ENCODE data around the gene LRIT1. TPM values are rescaled to one million over a fixed set of nuclear protein-coding genes. Genes with fewer than 3 reads are reported as not detected.

The LRIT1 gene
- polyA plus RNA-seq, 1 of the 3 experiments (the other 2 are of a cell fraction) = not detected

DNA sequence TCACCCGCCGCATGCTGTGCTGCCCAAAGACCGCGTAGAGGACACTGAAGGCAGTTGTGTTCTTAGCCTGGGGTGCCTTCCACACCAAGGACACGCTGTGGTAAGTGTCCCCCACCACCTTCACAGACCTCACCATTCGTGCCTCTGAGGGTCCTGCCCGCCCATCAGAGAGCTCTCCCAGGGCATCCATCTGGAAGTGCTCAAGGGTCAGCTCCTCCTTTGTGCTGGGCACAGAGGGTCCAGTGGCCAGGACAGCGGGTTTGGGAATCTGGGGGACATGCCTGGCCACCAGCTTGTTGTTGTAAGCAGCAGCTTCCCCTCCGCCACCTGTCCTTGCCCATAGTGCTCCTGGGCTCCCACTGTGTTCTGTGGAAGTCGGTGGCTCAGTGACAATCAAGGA lies 9.0 kb downstream of the LRIT1 start:
- H3K4me3 ChIP-seq (ENCODE audit: low read depth in 2 of 2, low read length in 1 of 2) = no peak overlapping the region
- H3K27me3 ChIP-seq (ENCODE audit: insufficient read depth) = no peaks in the 10 kb centered on the region
- CTCF ChIA-PET = interaction anchor here (0.9 to 1.4 kb wide), 2 partner anchors 27 to 32 kb away, joined by 3 read pairs; no protein-coding TSS in a partner anchor
- no peak for TF ChIP-seq GATA2 (CRISPR knock-in tag; IDR thresholded peaks at IDR 0.05)
- TF ChIP-seq EP300 (IDR thresholded peaks at IDR 0.05; ENCODE audit: borderline replicate concordance in 1 of 2, low read depth in 1 of 2, low read length in 1 of 2) = no peak
- TF ChIP-seq NFIC (IDR thresholded peaks at IDR 0.05; ENCODE audit: borderline replicate concordance) = no peak
- no peak for TF ChIP-seq JUND (IDR thresholded peaks at IDR 0.05)
- TF ChIP-seq USF2 (IDR thresholded peaks at IDR 0.05; ENCODE audit: borderline replicate concordance, low read depth, low read length) = no peak
- no peaks in the 10 kb centered on the region for H3F3A ChIP-seq (replicated peaks; ENCODE audit: insufficient read depth)
- H3K79me2 ChIP-seq (ENCODE audit: insufficient read depth) = no peaks in the 10 kb centered on the region
- no peaks in the 10 kb centered on the region; a peak in 1 of 4 replicates for H3K4me1 ChIP-seq (ENCODE audit: control insufficient read depth in 1 of 2, insufficient read depth in 2 of 2, low read depth in 1 of 2, low read length in 1 of 2)
- H3K4me2 ChIP-seq = no peak overlapping the region
- no peaks in the 10 kb centered on the region for H3K9me3 ChIP-seq
- no peak overlapping the region for H2AFZ ChIP-seq (ENCODE audit: low read depth)
- no peaks in the 10 kb centered on the region for H3K9me2 ChIP-seq
- no peak overlapping the region for H3K9ac ChIP-seq
- H4K20me1 ChIP-seq (ENCODE audit: insufficient read depth) = no peaks in the 10 kb centered on the region
- POLR2A ChIA-PET = no interaction called here
- DNase-seq = no peak
- H3K36me3 ChIP-seq (replicated peaks in 1 of 2; ENCODE audit: control insufficient read depth in 1 of 2, insufficient read depth in 2 of 2, low read length in 1 of 2) = no peaks in the 10 kb centered on the region
- no peak overlapping the region for H3K27ac ChIP-seq (ENCODE audit: low read depth in 2 of 2, low read length in 1 of 2)
- 20% methylated on average over 1 of the region's 10 CpGs for WGBS (ENCODE audit: low lambda C conversion rate)

DNA sequence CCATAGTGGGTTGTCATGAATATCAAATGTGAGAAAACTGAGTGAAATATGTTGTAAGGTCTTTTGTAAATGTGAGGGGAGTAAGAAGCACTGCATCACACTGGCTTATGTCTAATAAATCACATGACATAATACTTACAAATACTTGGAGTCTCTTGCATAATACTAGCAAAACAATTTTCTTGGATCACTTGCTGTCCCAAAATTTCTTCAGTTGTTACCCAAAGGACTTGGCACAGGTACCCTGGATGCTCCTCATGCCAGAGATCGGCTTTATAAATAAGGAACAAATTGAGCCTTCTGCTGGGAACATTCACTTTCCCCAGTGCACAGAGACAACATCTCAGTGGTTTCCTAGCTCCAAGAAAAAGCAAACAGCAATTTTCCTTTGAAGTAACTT lies 11.0 kb downstream of the LRIT1 start:
- Histone ChIP-seq H3K79me2 (ENCODE audit: insufficient read depth) (no peaks in the 10 kb centered on the region), H3K27me3 (ENCODE audit: insufficient read depth) (no peaks in the 10 kb centered on the region), H3K36me3 (replicated peaks in 1 of 2; ENCODE audit: control insufficient read depth in 1 of 2, insufficient read depth in 2 of 2, low read length in 1 of 2) (no peaks in the 10 kb centered on the region), H3K4me2 (no peak overlapping the region), H3K27ac (ENCODE audit: low read depth in 2 of 2, low read length in 1 of 2) (no peak overlapping the region), H3K4me3 (ENCODE audit: low read depth in 2 of 2, low read length in 1 of 2) (no peak overlapping the region), H2AFZ (ENCODE audit: low read depth) (no peak overlapping the region), H3K9me3 (no peaks in the 10 kb centered on the region), H3K9me2 (no peaks in the 10 kb centered on the region), H3K9ac (no peak overlapping the region), H3F3A (replicated peaks; ENCODE audit: insufficient read depth) (no peaks in the 10 kb centered on the region), H4K20me1 (ENCODE audit: insufficient read depth) (no peaks in the 10 kb centered on the region), H3K4me1 (ENCODE audit: control insufficient read depth in 1 of 2, insufficient read depth in 2 of 2, low read depth in 1 of 2, low read length in 1 of 2) (no peaks in the 10 kb centered on the region; a peak in 1 of 4 replicates)
- ChIA-PET CTCF (no interaction called here), POLR2A (no interaction called here)
- no peak for DNase-seq
- no peak for TF ChIP-seq TAF1 (IDR thresholded peaks at IDR 0.05; ENCODE audit: borderline replicate concordance, low read depth, low read length)
- no peak for TF ChIP-seq GABPA (IDR thresholded peaks at IDR 0.05; ENCODE audit: low read depth)
- no peak for TF ChIP-seq CHD2 (IDR thresholded peaks at IDR 0.05; ENCODE audit: low read length, partially characterized antibody)
- no peak for TF ChIP-seq EZH2phosphoT487 (IDR thresholded peaks at IDR 0.05; ENCODE audit: borderline replicate concordance, low read depth)
- no peak for TF ChIP-seq EP300 (IDR thresholded peaks at IDR 0.05; ENCODE audit: borderline replicate concordance in 1 of 2, low read depth in 1 of 2, low read length in 1 of 2)
- WGBS (ENCODE audit: low lambda C conversion rate) = 10% methylated on average over 1 of the region's 1 CpG

DNA sequence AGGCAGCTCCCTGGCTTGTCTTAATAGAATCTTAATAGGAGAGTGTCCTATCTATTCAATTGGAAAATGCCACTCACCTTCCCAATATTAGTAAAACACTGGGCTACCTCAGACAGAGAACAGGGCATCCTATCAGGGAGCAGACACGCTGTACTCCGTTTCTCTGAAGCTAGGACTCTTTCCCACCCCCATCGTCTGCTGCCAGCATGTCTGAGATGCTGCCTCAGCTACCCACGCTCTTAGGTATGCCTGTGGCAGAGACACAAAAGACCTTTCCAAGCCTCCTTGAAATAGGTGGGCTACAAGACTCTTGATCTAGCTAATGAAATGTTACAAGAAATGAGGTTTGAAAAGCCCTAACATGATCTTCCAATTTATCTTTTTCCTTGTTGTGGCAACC lies 13.5 kb downstream of the LRIT1 start:
- no peak overlapping the region for H3K4me3 ChIP-seq (ENCODE audit: low read depth in 2 of 2, low read length in 1 of 2)
- H3F3A ChIP-seq (replicated peaks; ENCODE audit: insufficient read depth) = no peaks in the 10 kb centered on the region
- no peaks in the 10 kb centered on the region; a peak in 1 of 4 replicates for H3K4me1 ChIP-seq (ENCODE audit: control insufficient read depth in 1 of 2, insufficient read depth in 2 of 2, low read depth in 1 of 2, low read length in 1 of 2)
- no peak overlapping the region for H3K27ac ChIP-seq (ENCODE audit: low read depth in 2 of 2, low read length in 1 of 2)
- H3K9ac ChIP-seq = no peak overlapping the region
- 5% methylated on average over 2 of the region's 4 CpGs for WGBS (ENCODE audit: low lambda C conversion rate)
- H3K4me2 ChIP-seq = no peak overlapping the region
- H3K9me2 ChIP-seq = no peaks in the 10 kb centered on the region
- ChIA-PET POLR2A (no interaction called here), CTCF (interaction anchor here (1.2 to 1.6 kb wide), 2 partner anchors 23 to 79 kb away, joined by 4 read pairs; no protein-coding TSS in a partner anchor)
- H3K27me3 ChIP-seq (ENCODE audit: insufficient read depth) = no peaks in the 10 kb centered on the region
- H3K36me3 ChIP-seq (replicated peaks in 1 of 2; ENCODE audit: control insufficient read depth in 1 of 2, insufficient read depth in 2 of 2, low read length in 1 of 2) = no peaks in the 10 kb centered on the region
- DNase-seq = no peak
- no peaks in the 10 kb centered on the region for H3K9me3 ChIP-seq
- no peaks in the 10 kb centered on the region for H4K20me1 ChIP-seq (ENCODE audit: insufficient read depth)
- no peaks in the 10 kb centered on the region for H3K79me2 ChIP-seq (ENCODE audit: insufficient read depth)
- no peak overlapping the region for H2AFZ ChIP-seq (ENCODE audit: low read depth)
- TF ChIP-seq TEAD4 (IDR thresholded peaks at IDR 0.05; ENCODE audit: borderline replicate concordance, insufficient read depth) = no peak
- TF ChIP-seq RAD21 (IDR thresholded peaks at IDR 0.05; ENCODE audit: low read length) = no peak
- TF ChIP-seq USF2 (IDR thresholded peaks at IDR 0.05; ENCODE audit: borderline replicate concordance, low read depth, low read length) = no peak
- TF ChIP-seq SIN3A (IDR thresholded peaks at IDR 0.05; ENCODE audit: borderline replicate concordance, low read depth, low read length) = no peak
- no peak for TF ChIP-seq TAF1 (IDR thresholded peaks at IDR 0.05; ENCODE audit: borderline replicate concordance, low read depth, low read length)
- no peak for TF ChIP-seq RCOR1 (IDR thresholded peaks at IDR 0.05; ENCODE audit: low read length)
- no peak for TF ChIP-seq GATA2 (CRISPR knock-in tag; IDR thresholded peaks at IDR 0.05)
- TF ChIP-seq ELF1 (IDR thresholded peaks at IDR 0.05) = no peak
- no peak for TF ChIP-seq JUND (IDR thresholded peaks at IDR 0.05)
- no peak for TF ChIP-seq IRF3 (IDR thresholded peaks at IDR 0.05; ENCODE audit: low read depth, low read length)
- no peak for TF ChIP-seq POLR2AphosphoS5 (IDR thresholded peaks at IDR 0.05; ENCODE audit: low read depth, low read length)
- no peak for TF ChIP-seq FOXJ3 (CRISPR knock-in tag; IDR thresholded peaks at IDR 0.05)
- no peak for TF ChIP-seq FOSL2 (IDR thresholded peaks at IDR 0.05; ENCODE audit: borderline replicate concordance, low read depth)
- no peak for TF ChIP-seq TCF12 (IDR thresholded peaks at IDR 0.05)
- no peak for TF ChIP-seq SMC3 (IDR thresholded peaks at IDR 0.05; ENCODE audit: low read depth, low read length)
- TF ChIP-seq CHD2 (IDR thresholded peaks at IDR 0.05; ENCODE audit: low read length, partially characterized antibody) = no peak
- TF ChIP-seq EZH2phosphoT487 (IDR thresholded peaks at IDR 0.05; ENCODE audit: borderline replicate concordance, low read depth) = no peak
- TF ChIP-seq NRF1 (IDR thresholded peaks at IDR 0.05; ENCODE audit: low read depth, low read length) = no peak
